H9 (cell line): Measurements from ENCODE around the gene GGT5. TPM values are rescaled to one million over a fixed set of nuclear protein-coding genes. Genes with fewer than 3 reads are reported as not detected.

ENCODE experiments used
- DNase-seq: peaks from one replicate; pipeline ENCODE4 v3.0.0-alpha.2; 2017
- H2AFZ ChIP-seq: one replicate; pipeline ENCODE4 v1.6.1; 2013; ENCODE audit warnings: mild to moderate bottlenecking, low read length, control low read depth, moderate library complexity
- H2AK5ac ChIP-seq: 2 replicates; pipeline ENCODE4 v1.6.1; 2013; ENCODE audit warnings: low read length, control low read depth, mixed read lengths; ENCODE audit not compliant: insufficient read length
- H2BK120ac ChIP-seq: one replicate; pipeline ENCODE4 v1.6.1; 2013; ENCODE audit warnings: low read depth, mild to moderate bottlenecking, low read length, control low read depth, inconsistent platforms; ENCODE audit not compliant: poor library complexity, severe bottlenecking
- H2BK12ac ChIP-seq: 2 replicates; pipeline ENCODE4 v1.6.1; 2013; ENCODE audit warnings: low read length, control low read depth, mixed read lengths, low read depth; ENCODE audit not compliant: insufficient read length
- H2BK15ac ChIP-seq: 2 replicates; pipeline ENCODE4 v1.6.1; 2013; ENCODE audit warnings: low read depth, low read length, control low read depth
- H2BK20ac ChIP-seq: one replicate; pipeline ENCODE4 v1.6.1; 2013; ENCODE audit warnings: low read depth, mild to moderate bottlenecking, low read length, control low read depth, inconsistent platforms; ENCODE audit not compliant: poor library complexity, severe bottlenecking
- H2BK5ac ChIP-seq: 2 replicates; pipeline ENCODE4 v1.6.1; 2013; ENCODE audit warnings: low read length, control low read depth, mixed read lengths; ENCODE audit not compliant: insufficient read length
- H3K14ac ChIP-seq: 2 replicates; pipeline ENCODE4 v1.6.1; 2013; ENCODE audit warnings: low read length, control low read depth; ENCODE audit not compliant: insufficient read depth
- H3K18ac ChIP-seq: 2 replicates; pipeline ENCODE4 v1.6.1; 2013; ENCODE audit warnings: low read depth, mild to moderate bottlenecking, mixed read lengths, low read length, control low read depth; ENCODE audit not compliant: insufficient read length
- H3K23ac ChIP-seq: 2 replicates; pipeline ENCODE4 v1.6.1; 2013; ENCODE audit warnings: low read length, control low read depth, mixed read lengths, low read depth; ENCODE audit not compliant: insufficient read length
- H3K23me2 ChIP-seq: 2 replicates; pipeline ENCODE4 v1.6.1; 2013; ENCODE audit warnings: low read depth, mild to moderate bottlenecking, mixed read lengths, low read length, control low read depth; ENCODE audit not compliant: insufficient read length, poor library complexity, severe bottlenecking
- H3K27ac ChIP-seq: 2 replicates; pipeline ENCODE4 v1.5.1; 2013; ENCODE audit warnings: low read length, control low read depth, mixed read lengths, low read depth; ENCODE audit not compliant: insufficient read length
- H3K27me3 ChIP-seq: 2 replicates; pipeline ENCODE4 v1.6.1; 2013; ENCODE audit warnings: low read length, control low read depth, inconsistent platforms; ENCODE audit not compliant: insufficient read depth
- H3K4ac ChIP-seq: 2 replicates; pipeline ENCODE4 v1.6.1; 2013; ENCODE audit warnings: low read depth, mild to moderate bottlenecking, control low read depth, inconsistent platforms, low read length, moderate library complexity
- H3K4me1 ChIP-seq: 2 replicates; pipeline ENCODE4 v1.6.1; 2013; ENCODE audit warnings: low read length, control low read depth, inconsistent platforms; ENCODE audit not compliant: insufficient read depth
- H3K4me2 ChIP-seq: 2 replicates; pipeline ENCODE4 v1.6.1; 2013; ENCODE audit warnings: low read length, control low read depth, mixed read lengths; ENCODE audit not compliant: insufficient read length, insufficient read depth
- H3K56ac ChIP-seq: 2 replicates; pipeline ENCODE4 v1.6.1; 2013; ENCODE audit warnings: low read depth, mild to moderate bottlenecking, mixed read lengths, low read length, control low read depth; ENCODE audit not compliant: insufficient read length
- H3K79me1 ChIP-seq: 2 replicates; pipeline ENCODE4 v1.6.1; 2013; ENCODE audit warnings: low read depth, mild to moderate bottlenecking, moderate library complexity, low read length, control low read depth, inconsistent platforms; ENCODE audit not compliant: insufficient read depth, poor library complexity, severe bottlenecking
- H3K79me2 ChIP-seq: 2 replicates; pipeline ENCODE4 v1.6.1; 2013; ENCODE audit warnings: low read length, control low read depth, inconsistent platforms; ENCODE audit not compliant: insufficient read depth
- H3K9ac ChIP-seq: 2 replicates; pipeline ENCODE4 v1.6.1; 2013; ENCODE audit warnings: low read length, control low read depth, mixed read lengths; ENCODE audit not compliant: insufficient read length; ENCODE audit errors: extremely low read depth
- H3K9me3 ChIP-seq: one replicate; pipeline ENCODE4 v1.6.1; 2013; ENCODE audit warnings: low read depth, low read length, inconsistent platforms; ENCODE audit not compliant: control insufficient read depth
- H3T11ph ChIP-seq: one replicate; pipeline ENCODE4 v1.6.1; 2013; ENCODE audit warnings: mild to moderate bottlenecking, low read length, control low read depth, inconsistent platforms
- H4K20me1 ChIP-seq: one replicate; pipeline ENCODE4 v1.6.1; 2013; ENCODE audit not compliant: control insufficient read depth, insufficient read length, insufficient read depth
- H4K5ac ChIP-seq: 2 replicates; pipeline ENCODE4 v1.6.1; 2013; ENCODE audit warnings: low read depth, mild to moderate bottlenecking, mixed read lengths, low read length, control low read depth; ENCODE audit not compliant: insufficient read length
- H4K8ac ChIP-seq: replicated peaks from 2 replicates; pipeline ENCODE4 v1.6.1; 2013; ENCODE audit warnings: low read length, control low read depth, mixed read lengths, low read depth; ENCODE audit not compliant: insufficient read length
- H4K91ac ChIP-seq: 2 replicates; pipeline ENCODE4 v1.6.1; 2013; ENCODE audit warnings: low read depth, mild to moderate bottlenecking, moderate library complexity, mixed read lengths, low read length, control low read depth; ENCODE audit not compliant: insufficient read length
- H3K27ac Mint-ChIP-seq, 3 experiments: 2 replicates in 2 of 3; 3 replicates in 1 of 3; pipeline ENCODE4 v1.8.0; 2020 to 2021; ENCODE audit warnings: mixed read lengths in 3 of 3, mild to moderate bottlenecking in 1 of 3, moderate library complexity in 1 of 3
- H3K27me3 Mint-ChIP-seq: 2 replicates; pipeline ENCODE4 v1.8.0; 2021; ENCODE audit warnings: low read depth, mild to moderate bottlenecking, moderate library complexity, mixed read lengths
- H3K36me3 Mint-ChIP-seq, 3 experiments: 2 replicates in 2 of 3; 3 replicates in 1 of 3; pipeline ENCODE4 v1.8.0; 2020 to 2021; ENCODE audit warnings: low read depth in 3 of 3, mixed read lengths in 3 of 3; ENCODE audit not compliant: insufficient read depth in 1 of 3
- H3K4me1 Mint-ChIP-seq, 2 experiments: 2 replicates each; pipeline ENCODE4 v1.8.0; 2020; ENCODE audit warnings: mixed read lengths in 2 of 2
- H3K4me3 Mint-ChIP-seq, 2 experiments: 2 replicates in 1 of 2; 3 replicates in 1 of 2; pipeline ENCODE4 v1.8.0; 2020 to 2021; ENCODE audit warnings: mild to moderate bottlenecking in 2 of 2, mixed read lengths in 2 of 2, moderate library complexity in 1 of 2
- H3K9me3 Mint-ChIP-seq, 2 experiments: 2 replicates in 1 of 2; 3 replicates in 1 of 2; pipeline ENCODE4 v1.8.0; 2020; ENCODE audit warnings: mild to moderate bottlenecking in 2 of 2, mixed read lengths in 2 of 2, moderate library complexity in 1 of 2
- WGBS: extraction: QIAGEN DNeasy Blood & Tissue Kit; methylation state at CpG from one replicate; pipeline ENCODE4 v1.1.7; 2013; ENCODE audit warnings: missing lambda C conversion rate, low lambda C conversion rate, mixed read lengths; ENCODE audit not compliant: insufficient read length; ENCODE audit errors: extremely low coverage; 5-methylcytosine and 5-hydroxymethylcytosine counted together
- total RNA-seq: library from RNA; stranded (reverse); gene quantifications from 2 replicates; pipeline ENCODE4 v1.2.1, GENCODE V29; 2021
- TF ChIP-seq, protein P1 (sequence below): fragments of 200-600 bp; sonication (generic); conservative IDR thresholded peaks from 3 replicates; pipeline ENCODE4 v1.8.0; 2021; ENCODE audit warnings: antibody characterized with exemption, mild to moderate bottlenecking

The GGT5 gene
- total RNA-seq, 1 experiment from 2014 or later = 0.20 TPM

DNA sequence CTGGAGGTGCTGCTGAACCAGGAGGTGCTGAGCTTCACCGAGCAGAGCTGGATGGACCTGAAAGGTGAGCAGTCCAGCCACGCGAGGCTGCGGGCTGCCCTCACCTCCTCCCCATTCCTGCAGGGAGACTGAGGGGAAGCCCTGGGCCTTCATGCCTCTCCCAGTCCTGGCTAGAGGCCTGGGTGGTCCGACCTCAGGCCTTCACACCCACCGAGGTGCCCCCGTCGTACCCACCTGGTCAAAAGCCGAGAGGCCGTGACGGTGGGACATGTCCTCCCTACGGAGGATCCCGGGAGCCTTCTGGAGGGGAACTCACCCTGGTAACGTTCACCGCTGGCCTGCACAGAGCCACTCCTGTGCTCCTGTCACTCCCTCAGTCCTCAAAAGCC is 58.5 kb downstream of the GGT5 start:
- H3T11ph ChIP-seq = no peak overlapping the region
- no peak overlapping the region for H3K56ac ChIP-seq
- H3K79me1 ChIP-seq = no peaks in the 10 kb centered on the region
- H4K8ac ChIP-seq = no peak overlapping the region
- no peak overlapping the region for H3K9ac ChIP-seq
- no peaks in the 10 kb centered on the region for H3K9me3 Mint-ChIP-seq
- no peaks in the 10 kb centered on the region; the same call in 1 of the 2 replicates for H3K27me3 Mint-ChIP-seq
- H3K4me2 ChIP-seq = no peak overlapping the region
- peaks cover 10 to 23% of the 10 kb centered on the region in 2 experiments for H3K4me1 Mint-ChIP-seq
- no peak overlapping the region for H2AFZ ChIP-seq
- no peak overlapping the region for H3K23ac ChIP-seq
- no peak overlapping the region for H3K4me3 Mint-ChIP-seq
- no peak overlapping the region for H3K14ac ChIP-seq
- H3K9me3 ChIP-seq = no peaks in the 10 kb centered on the region
- WGBS = no CpG with 5 or more reads among the region's 15 CpGs
- no peak overlapping the region for H4K91ac ChIP-seq
- H3K4me1 ChIP-seq = no peaks in the 10 kb centered on the region
- no peak overlapping the region for H3K4ac ChIP-seq
- no peak for DNase-seq
- no peak overlapping the region for H2BK120ac ChIP-seq
- H3K18ac ChIP-seq = no peak overlapping the region
- no peaks in the 10 kb centered on the region for H4K20me1 ChIP-seq
- no peak overlapping the region for H2BK5ac ChIP-seq
- TF ChIP-seq, protein P1, sequence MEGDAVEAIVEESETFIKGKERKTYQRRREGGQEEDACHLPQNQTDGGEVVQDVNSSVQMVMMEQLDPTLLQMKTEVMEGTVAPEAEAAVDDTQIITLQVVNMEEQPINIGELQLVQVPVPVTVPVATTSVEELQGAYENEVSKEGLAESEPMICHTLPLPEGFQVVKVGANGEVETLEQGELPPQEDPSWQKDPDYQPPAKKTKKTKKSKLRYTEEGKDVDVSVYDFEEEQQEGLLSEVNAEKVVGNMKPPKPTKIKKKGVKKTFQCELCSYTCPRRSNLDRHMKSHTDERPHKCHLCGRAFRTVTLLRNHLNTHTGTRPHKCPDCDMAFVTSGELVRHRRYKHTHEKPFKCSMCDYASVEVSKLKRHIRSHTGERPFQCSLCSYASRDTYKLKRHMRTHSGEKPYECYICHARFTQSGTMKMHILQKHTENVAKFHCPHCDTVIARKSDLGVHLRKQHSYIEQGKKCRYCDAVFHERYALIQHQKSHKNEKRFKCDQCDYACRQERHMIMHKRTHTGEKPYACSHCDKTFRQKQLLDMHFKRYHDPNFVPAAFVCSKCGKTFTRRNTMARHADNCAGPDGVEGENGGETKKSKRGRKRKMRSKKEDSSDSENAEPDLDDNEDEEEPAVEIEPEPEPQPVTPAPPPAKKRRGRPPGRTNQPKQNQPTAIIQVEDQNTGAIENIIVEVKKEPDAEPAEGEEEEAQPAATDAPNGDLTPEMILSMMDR = no peak
- H3K27me3 ChIP-seq = no peaks in the 10 kb centered on the region
- H3K27ac Mint-ChIP-seq = no peak overlapping the region
- H3K23me2 ChIP-seq = no peaks in the 10 kb centered on the region
- no peaks in the 10 kb centered on the region for H3K36me3 Mint-ChIP-seq
- no peak overlapping the region for H4K5ac ChIP-seq
- H3K27ac ChIP-seq = no peak overlapping the region
- H3K79me2 ChIP-seq = no peaks in the 10 kb centered on the region
- no peak overlapping the region for H2BK12ac ChIP-seq
- no peak overlapping the region for H2BK20ac ChIP-seq
- no peak overlapping the region for H2AK5ac ChIP-seq
- H2BK15ac ChIP-seq = no peak overlapping the region
